HL-60 (cell line): ENCODE measurements around the gene SPPL2B.

ENCODE experiments used
- CTCF ChIP-seq: IDR thresholded peaks from one replicate; pipeline ENCODE4 v1.5.1; 2011; ENCODE audit warnings: low read length, control low read depth, inconsistent platforms; ENCODE audit not compliant: insufficient read depth
- REST ChIP-seq: IDR thresholded peaks from 2 replicates; pipeline ENCODE4 v1.6.1; 2012; ENCODE audit warnings: low read depth; ENCODE audit not compliant: insufficient replicate concordance

- TF ChIP-seq CTCF (no peak), REST (no peak)
Observed at GRCh38 chr19:2321565-2322283, 6.8 kb upstream of the SPPL2B start.
